ENCODE results near the gene SYNPR. TPM values are rescaled to one million over a fixed set of nuclear protein-coding genes. Genes with fewer than 3 reads are reported as not detected.

The SYNPR gene
- total and polyA plus RNA-seq, 5 experiments from 2014 or later, result not detected

- peaks cover 0 to 27% (median 0%) of the 10 kb centered on the region in 9 donors for H3K9me3 Mint-ChIP-seq
- POLR2A ChIA-PET, result no interaction called here
- no peaks in the 10 kb centered on the region for H3K4me1 Mint-ChIP-seq
- H3K27me3 Mint-ChIP-seq, result peaks cover 0 to 4% (median 0%) of the 10 kb centered on the region in 5 donors
- no peak overlapping the region for H3K4me3 Mint-ChIP-seq
- DNase-seq (no peak), ATAC-seq (no peak)
- no peak overlapping the region for H3K27ac Mint-ChIP-seq
- no peaks in the 10 kb centered on the region for H3K36me3 Mint-ChIP-seq
Observed at GRCh38 chr3:63405882-63406281, 127.8 kb downstream of the SYNPR start.

- POLR2A ChIA-PET, result no interaction called here
- Mint-ChIP-seq H3K36me3 (no peaks in the 10 kb centered on the region), H3K4me3 (no peak overlapping the region), H3K4me1 (no peaks in the 10 kb centered on the region), H3K27me3 (peaks cover 0 to 4% (median 0%) of the 10 kb centered on the region in 5 donors), H3K27ac (no peak overlapping the region), H3K9me3 (peaks cover 0 to 8% (median 0%) of the 10 kb centered on the region in 9 donors)
- ATAC-seq, result no peak
- DNase-seq, result no peak
Observed at GRCh38 chr3:63413523-63413922, 135.4 kb downstream of the SYNPR start.

GRCh38 chr3:63414607-63415006, 136.5 kb downstream of the SYNPR start:
- ATAC-seq, result no peak
- POLR2A ChIA-PET, result no interaction called here
- H3K36me3 Mint-ChIP-seq, result no peaks in the 10 kb centered on the region

GRCh38 chr3:63429905-63430304, 151.8 kb downstream of the SYNPR start:
- no peak overlapping the region for H3K4me3 Mint-ChIP-seq
- H3K9me3 Mint-ChIP-seq, result peaks cover 0 to 5% (median 0%) of the 10 kb centered on the region in 9 donors
- POLR2A ChIA-PET, result no interaction called here
- no peak for ATAC-seq
- no peak overlapping the region for H3K27ac Mint-ChIP-seq
- no peak for DNase-seq
- no peaks in the 10 kb centered on the region for H3K36me3 Mint-ChIP-seq
- H3K4me1 Mint-ChIP-seq, result peaks cover 0 to 2% (median 0%) of the 10 kb centered on the region in 4 donors
- H3K27me3 Mint-ChIP-seq, result peaks cover 0 to 7% (median 0%) of the 10 kb centered on the region in 5 donors

More at GRCh38 chr3:63414607-63415006, 136.5 kb downstream of the SYNPR start:
- H3K9me3 Mint-ChIP-seq, result no peaks in the 10 kb centered on the region
- no peaks in the 10 kb centered on the region for H3K4me1 Mint-ChIP-seq
- no peak for DNase-seq
- H3K4me3 Mint-ChIP-seq, result no peak overlapping the region
- H3K27ac Mint-ChIP-seq, result no peak overlapping the region
- H3K27me3 Mint-ChIP-seq, result no peaks in the 10 kb centered on the region

GRCh38 chr3:63430875-63431274, 152.8 kb downstream of the SYNPR start:
- Mint-ChIP-seq H3K36me3 (no peaks in the 10 kb centered on the region), H3K4me3 (no peak overlapping the region), H3K27me3 (peaks cover 0 to 7% (median 0%) of the 10 kb centered on the region in 5 donors), H3K27ac (no peak overlapping the region), H3K4me1 (peaks cover 0 to 2% (median 0%) of the 10 kb centered on the region in 4 donors), H3K9me3 (peaks cover 0 to 5% (median 0%) of the 10 kb centered on the region in 9 donors)
- no peak for DNase-seq
- no peak for ATAC-seq
- POLR2A ChIA-PET, result no interaction called here

GRCh38 chr3:63437858-63438257, 159.8 kb downstream of the SYNPR start:
- ATAC-seq, result no peak
- POLR2A ChIA-PET, result no interaction called here
- Mint-ChIP-seq H3K36me3 (no peaks in the 10 kb centered on the region), H3K9me3 (peaks cover 0 to 3% (median 0%) of the 10 kb centered on the region in 9 donors), H3K4me3 (no peak overlapping the region), H3K27ac (no peak overlapping the region), H3K4me1 (peaks cover 0 to 3% (median 0%) of the 10 kb centered on the region in 4 donors), H3K27me3 (peaks cover 2 to 14% (median 10%) of the 10 kb centered on the region in 5 donors)
- DNase-seq, result no peak

GRCh38 chr3:63438826-63439371, 160.8 kb downstream of the SYNPR start:
- DNase-seq, result no peak
- no peaks in the 10 kb centered on the region for H3K36me3 Mint-ChIP-seq
- peaks cover 2 to 14% (median 10%) of the 10 kb centered on the region in 5 donors for H3K27me3 Mint-ChIP-seq
- ATAC-seq, result no peak
- POLR2A ChIA-PET, result no interaction called here
- H3K27ac Mint-ChIP-seq, result no peak overlapping the region
- peaks cover 0 to 3% (median 0%) of the 10 kb centered on the region in 9 donors for H3K9me3 Mint-ChIP-seq
- peaks cover 0 to 3% (median 0%) of the 10 kb centered on the region in 4 donors for H3K4me1 Mint-ChIP-seq
- H3K4me3 Mint-ChIP-seq, result no peak overlapping the region

- Mint-ChIP-seq H3K27me3 (peaks cover 2 to 14% (median 10%) of the 10 kb centered on the region in 5 donors), H3K27ac (no peak overlapping the region), H3K36me3 (no peaks in the 10 kb centered on the region), H3K9me3 (peaks cover 0 to 3% (median 0%) of the 10 kb centered on the region in 9 donors), H3K4me1 (peaks cover 0 to 3% (median 0%) of the 10 kb centered on the region in 4 donors), H3K4me3 (no peak overlapping the region)
- no peak for DNase-seq
- POLR2A ChIA-PET, result no interaction called here
- no peak for ATAC-seq
Observed at GRCh38 chr3:63441262-63441661, 163.2 kb downstream of the SYNPR start.

GRCh38 chr3:63442918-63443317, 164.8 kb downstream of the SYNPR start:
- Mint-ChIP-seq H3K9me3 (peaks cover 0 to 3% (median 0%) of the 10 kb centered on the region in 9 donors), H3K4me3 (no peak overlapping the region), H3K27me3 (peaks cover 2 to 10% (median 4%) of the 10 kb centered on the region in 5 donors), H3K4me1 (no peaks in the 10 kb centered on the region), H3K27ac (no peak overlapping the region), H3K36me3 (no peaks in the 10 kb centered on the region)
- POLR2A ChIA-PET, result no interaction called here
- DNase-seq (no peak), ATAC-seq (no peak)

- POLR2A ChIA-PET, result no interaction called here
- no peak for ATAC-seq
- no peak for DNase-seq
- H3K36me3 Mint-ChIP-seq, result no peaks in the 10 kb centered on the region
- peaks cover 0 to 13% (median 2%) of the 10 kb centered on the region in 9 donors for H3K9me3 Mint-ChIP-seq
- H3K4me1 Mint-ChIP-seq, result no peaks in the 10 kb centered on the region
- no peak overlapping the region for H3K4me3 Mint-ChIP-seq
- peaks cover 0 to 3% (median 0%) of the 10 kb centered on the region in 5 donors for H3K27me3 Mint-ChIP-seq
- H3K27ac Mint-ChIP-seq, result no peak overlapping the region
Observed at GRCh38 chr3:63450023-63450422, 171.9 kb downstream of the SYNPR start.

- ATAC-seq, result no peak
- H3K4me3 Mint-ChIP-seq, result no peak overlapping the region
- no peaks in the 10 kb centered on the region for H3K36me3 Mint-ChIP-seq
- peaks cover 0 to 3% (median 0%) of the 10 kb centered on the region in 5 donors for H3K27me3 Mint-ChIP-seq
- no peak overlapping the region for H3K27ac Mint-ChIP-seq
- POLR2A ChIA-PET, result no interaction called here
- H3K9me3 Mint-ChIP-seq, result peaks cover 0 to 13% (median 3%) of the 10 kb centered on the region in 9 donors
- H3K4me1 Mint-ChIP-seq, result no peaks in the 10 kb centered on the region
- DNase-seq, result no peak
Observed at GRCh38 chr3:63450634-63451363, 172.7 kb downstream of the SYNPR start.

- H3K4me1 Mint-ChIP-seq, result no peaks in the 10 kb centered on the region
- H3K36me3 Mint-ChIP-seq, result no peaks in the 10 kb centered on the region
- H3K27me3 Mint-ChIP-seq, result peaks cover 0 to 1% (median 0%) of the 10 kb centered on the region in 5 donors
- DNase-seq, result no peak
- no peak for ATAC-seq
- H3K4me3 Mint-ChIP-seq, result no peak overlapping the region
- H3K9me3 Mint-ChIP-seq, result peaks cover 0 to 5% (median 0%) of the 10 kb centered on the region in 9 donors
- H3K27ac Mint-ChIP-seq, result no peak overlapping the region
- POLR2A ChIA-PET, result no interaction called here
Observed at GRCh38 chr3:63456901-63457300, 178.8 kb downstream of the SYNPR start.

GRCh38 chr3:63458405-63458804, 180.3 kb downstream of the SYNPR start:
- Mint-ChIP-seq H3K4me1 (no peaks in the 10 kb centered on the region), H3K4me3 (no peak overlapping the region), H3K9me3 (peaks cover 0 to 5% (median 0%) of the 10 kb centered on the region in 9 donors), H3K36me3 (no peaks in the 10 kb centered on the region), H3K27ac (no peak overlapping the region), H3K27me3 (peaks cover 0 to 1% (median 0%) of the 10 kb centered on the region in 5 donors)
- DNase-seq (no peak), ATAC-seq (no peak)
- POLR2A ChIA-PET, result no interaction called here

All from naive thymus-derived CD8-positive, alpha-beta T cell (primary cell).